A375 (cell line): ENCODE data around the gene CRABP1. TPM values are rescaled to one million over a fixed set of nuclear protein-coding genes. Genes with fewer than 3 reads are reported as not detected.

Experiments used
- small RNA-seq: library from RNA; depleted of rRNA; stranded (forward); fragments of <200 nt; gene quantifications from one replicate; pipeline ENCODE3, GENCODE V24; 2014
- total RNA-seq: library from RNA; depleted of rRNA; stranded (reverse); fragments of >200 nt; shearing (Covaris generic); gene quantifications from 2 replicates; pipeline ENCODE4 v1.2.3, GENCODE V29; 2014; rRNA removed

Gene CRABP1
- not detected in 2 replicates for total RNA-seq

DNA sequence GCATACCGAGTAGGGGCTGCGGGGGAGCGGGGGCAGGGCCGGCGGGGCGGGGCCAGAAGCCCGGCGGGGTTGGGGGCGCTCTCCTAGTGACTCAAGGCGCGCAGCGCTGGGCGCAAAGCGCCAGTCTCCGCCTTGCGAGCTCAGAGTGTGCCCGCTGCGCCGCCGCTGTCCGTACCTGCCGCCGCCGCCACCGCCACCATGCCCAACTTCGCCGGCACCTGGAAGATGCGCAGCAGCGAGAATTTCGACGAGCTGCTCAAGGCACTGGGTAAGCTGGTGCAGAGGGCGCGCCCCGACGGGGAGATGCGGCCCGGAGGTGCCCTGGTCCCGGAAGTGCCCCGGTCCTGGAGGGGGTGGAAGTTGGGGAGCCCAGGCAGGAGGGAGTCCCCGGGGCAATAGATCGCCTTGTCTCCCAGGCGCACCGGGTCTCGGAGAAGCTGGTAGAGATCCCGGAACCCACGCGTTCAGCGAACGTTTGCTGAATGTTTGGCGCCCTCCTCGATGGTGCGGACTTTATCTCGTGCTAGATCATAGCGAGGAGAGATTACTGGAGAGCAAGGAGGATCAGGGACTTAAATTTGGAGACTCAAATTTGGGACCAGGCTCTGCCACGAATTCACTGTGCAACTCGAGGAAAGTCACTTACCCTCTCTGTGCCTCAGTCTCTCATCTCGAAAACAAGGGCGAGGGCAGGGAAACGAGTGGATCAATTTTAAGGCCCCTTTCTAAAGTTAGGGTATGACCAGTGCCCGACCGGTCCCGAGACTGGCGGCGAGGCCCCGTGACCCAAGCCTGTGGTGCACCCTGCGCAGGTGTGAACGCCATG, at the start of gene CRABP1:
CRABP1 (plus strand) TSS at position 123 of the 826 bp plus-strand sequence; CDS start at position 199, 76 bp downstream.

GRCh38 chr15:78299101-78299930, 40.8 kb upstream of the CRABP1 start, which contains the start of gene SKIC8:
Gene SKIC8, minus strand, starts transcription at chr15:78299609. Its CDS starts 3,923 bp downstream, at chr15:78295686.

Small RNA genes lying within 50 kb of the gene (small RNA-seq; reads per million reads assigned to genes)
- gene AC090607.5, result not detected

Other genes starting within 250 kb of the CRABP1 start
- not detected in 2 replicates for gene SH2D7, start 247.8 kb upstream of the CRABP1 start, total RNA-seq
- 0.64 and 5.3 TPM in 2 replicates for gene CIB2, start 208.9 kb upstream of the CRABP1 start, total RNA-seq
- 44.9 and 62.7 TPM in 2 replicates for gene IDH3A, start 191.0 kb upstream of the CRABP1 start, total RNA-seq
- 0.19 TPM in 1 of 2 replicates, not detected in the other for gene ACSBG1, start 105.8 kb upstream of the CRABP1 start, total RNA-seq
- gene DNAJA4, start 75.8 kb upstream of the CRABP1 start, total RNA-seq, result not detected in 2 replicates
- gene SKIC8, start 40.7 kb upstream of the CRABP1 start, total RNA-seq, result 60.2 and 72.2 TPM in 2 replicates
- gene IREB2, start 97.9 kb downstream of the CRABP1 start, total RNA-seq, result 12.9 and 13.5 TPM in 2 replicates
- 0.98 and 3.7 TPM in 2 replicates for gene HYKK, start 167.2 kb downstream of the CRABP1 start, total RNA-seq
- 169 and 183 TPM in 2 replicates for gene PSMA4, start 200.1 kb downstream of the CRABP1 start, total RNA-seq
- 2.8 and 8.1 TPM in 2 replicates for gene CHRNA5, start 225.2 kb downstream of the CRABP1 start, total RNA-seq